HepG2 (cell line): ENCODE results near the gene YTHDF1. TPM values are rescaled to one million over a fixed set of nuclear protein-coding genes. Genes with fewer than 3 reads are reported as not detected.

Source experiments
- HHEX ChIP-seq: IDR thresholded peaks from 2 replicates; pipeline ENCODE4 v1.6.1; 2016; ENCODE audit warnings: control low read depth
- MED8 ChIP-seq: sonication (generic); formaldehyde crosslinking; IDR thresholded peaks from 2 replicates; pipeline ENCODE4 v1.8.1; 2023; ENCODE audit warnings: mild to moderate bottlenecking, missing genetic modification reagents; ENCODE audit not compliant: insufficient replicate concordance
- SRSF1 ChIP-seq: fragments of 200-400 bp; formaldehyde crosslinking; optimal IDR thresholded peaks from 2 replicates; pipeline ENCODE3; 2017; ENCODE audit warnings: mild to moderate bottlenecking, low read depth, low read length, moderate library complexity
- TFDP1 ChIP-seq: IDR thresholded peaks from 2 replicates; pipeline ENCODE4 v1.6.1; 2016; ENCODE audit warnings: missing compliant biosample characterization, missing genetic modification reagents, borderline replicate concordance
- ZBTB42 ChIP-seq: sonication (generic); formaldehyde crosslinking; IDR thresholded peaks from 2 replicates; pipeline ENCODE4 v1.5.0; 2020; ENCODE audit warnings: mild to moderate bottlenecking, missing genetic modification reagents
- ZNF101 ChIP-seq: sonication (generic); formaldehyde crosslinking; IDR thresholded peaks from 2 replicates; pipeline ENCODE4 v1.4.0; 2020; ENCODE audit warnings: mild to moderate bottlenecking, low read depth, missing genetic modification reagents, borderline replicate concordance
- ZNF224 ChIP-seq: sonication (generic); formaldehyde crosslinking; IDR thresholded peaks from 2 replicates; pipeline ENCODE4 v1.5.0; 2020; ENCODE audit warnings: mild to moderate bottlenecking, missing genetic modification reagents
- ZNF672 ChIP-seq: sonication (generic); formaldehyde crosslinking; IDR thresholded peaks from 2 replicates; pipeline ENCODE4 v1.8.1; 2022; ENCODE audit warnings: missing genetic modification reagents
- ZNF781 ChIP-seq: sonication (generic); formaldehyde crosslinking; IDR thresholded peaks from 2 replicates; pipeline ENCODE4 v1.5.1; 2020; ENCODE audit warnings: borderline replicate concordance, mild to moderate bottlenecking, missing genetic modification reagents; ENCODE audit errors: not compliant biosample characterization
- polyA plus RNA-seq, 8 experiments: library from polyadenylated mRNA; depleted of rRNA in 3 of 8; stranded (reverse) in 7 of 8; unstranded in 1 of 8; fragments of >200 nt; fragmentation: Illumina TruSeq in 4 of 8; extraction: Trizol in 4 of 8; gene quantifications; 2 replicates each; pipeline versions ENCODE4 v1.2.1 to v1.2.3, GENCODE V29; 2011 to 2016; ENCODE audit warnings: low read depth in 4 of 8, missing spikeins in 1 of 8, mixed read lengths in 1 of 8; ENCODE audit not compliant: insufficient read depth in 1 of 8
- total RNA-seq, 5 experiments: library from RNA; depleted of rRNA; stranded (reverse); fragments of >200 nt; fragmentation: Illumina TruSeq; extraction: Trizol; gene quantifications; 2 replicates each; pipeline ENCODE4 v1.2.3, GENCODE V29; 2016; ENCODE audit warnings: low read depth in 1 of 5
- TF ChIP-seq, protein P1 (sequence below): sonication (generic); formaldehyde crosslinking; conservative IDR thresholded peaks from 2 replicates; pipeline ENCODE4 v1.4.0; 2020; ENCODE audit warnings: missing genetic modification reagents

Gene YTHDF1
- total and polyA plus RNA-seq, 2 of the 13 experiments (the other 11 are each of a cell fraction or from before 2014, with no cell fraction given) = 34.5 to 37.7 TPM

GRCh38 chr20:63216849-63217471, 1.0 kb upstream of the YTHDF1 start (continued):
- TF ChIP-seq ZNF781 (CRISPR knock-in tag) = peak; percentile 9
- TF ChIP-seq ZNF101 (CRISPR knock-in tag) = no peak
- TF ChIP-seq ZBTB42 = no peak
- TF ChIP-seq ZNF224 = 0 out of 2 replicates have a peak, but pooled peaks have one; percentile 7
- no peak for TF ChIP-seq ZNF672 (CRISPR knock-in tag)
- TF ChIP-seq HHEX (CRISPR knock-in tag) = 0 out of 2 replicates have a peak, but pooled peaks have one; percentile 3
- peak; percentile 79 for TF ChIP-seq SRSF1
- TF ChIP-seq MED8 (CRISPR knock-in tag) = peak; percentile 0
- TF ChIP-seq TFDP1 (CRISPR knock-in tag) = 0 out of 2 replicates have a peak, but pooled peaks have one; percentile 11
- TF ChIP-seq, protein P1, sequence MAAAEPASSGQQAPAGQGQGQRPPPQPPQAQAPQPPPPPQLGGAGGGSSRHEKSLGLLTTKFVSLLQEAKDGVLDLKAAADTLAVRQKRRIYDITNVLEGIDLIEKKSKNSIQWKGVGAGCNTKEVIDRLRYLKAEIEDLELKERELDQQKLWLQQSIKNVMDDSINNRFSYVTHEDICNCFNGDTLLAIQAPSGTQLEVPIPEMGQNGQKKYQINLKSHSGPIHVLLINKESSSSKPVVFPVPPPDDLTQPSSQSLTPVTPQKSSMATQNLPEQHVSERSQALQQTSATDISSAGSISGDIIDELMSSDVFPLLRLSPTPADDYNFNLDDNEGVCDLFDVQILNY (CRISPR knock-in tag) = 0 out of 2 replicates have a peak, but pooled peaks have one; percentile 14
